Thyroid gland (tissue), 4 donors: ENCODE measurements around the gene METTL1. TPM values are rescaled to one million over a fixed set of nuclear protein-coding genes. Genes with fewer than 3 reads are reported as not detected.

ENCODE experiments used
- DNase-seq, 2 donors: peaks; one replicate each; pipeline ENCODE4 v3.0.0-alpha.2; 2019
- H3K27ac ChIP-seq, 3 donors: fragments of 200-600 bp; sonication (generic); 1 replicate in 2 of 3; 2 replicates in 1 of 3; pipeline ENCODE4 v1.5.1; 2016 to 2019; ENCODE audit warnings: mild to moderate bottlenecking in 1 of 3, moderate library complexity in 1 of 3
- H3K27me3 ChIP-seq: fragments of 200-600 bp; sonication (generic); one replicate; pipeline ENCODE4 v1.5.1; 2019
- H3K36me3 ChIP-seq, 2 donors: fragments of 200-600 bp; sonication (generic); one replicate each; pipeline ENCODE4 v1.5.1; 2016 to 2019
- H3K4me1 ChIP-seq, 2 donors: fragments of 200-600 bp; sonication (generic); one replicate each; pipeline ENCODE4 v1.5.1; 2017 to 2019
- H3K4me3 ChIP-seq, 3 donors: fragments of 200-600 bp; sonication (generic); replicated peaks in 1 of 3; 1 replicate in 2 of 3; 2 replicates in 1 of 3; pipeline ENCODE4 v1.5.1; 2016; ENCODE audit warnings: mild to moderate bottlenecking in 1 of 3
- H3K9me3 ChIP-seq: fragments of 200-600 bp; sonication (generic); one replicate; pipeline ENCODE4 v1.5.1; 2017
- CTCF ChIP-seq, 6 experiments: fragments of 200-600 bp in 3 of 6; fragments of 450-650 bp in 3 of 6; sonication (generic) in 3 of 6; IDR thresholded peaks; one replicate each; pipeline ENCODE4 v1.5.1; 2016 to 2019; ENCODE audit warnings: antibody characterized with exemption in 6 of 6, mild to moderate bottlenecking in 2 of 6, inconsistent platforms in 1 of 6, moderate library complexity in 1 of 6
- POLR2A ChIP-seq, 2 donors: fragments of 450-650 bp; IDR thresholded peaks; one replicate each; pipeline ENCODE4 v1.6.1; 2017; ENCODE audit warnings: antibody characterized with exemption in 2 of 2, mild to moderate bottlenecking in 2 of 2, moderate library complexity in 1 of 2
- WGBS, 2 donors: methylation state at CpG; one replicate each; pipeline ENCODE4 v1.1.5; 2017; 5-methylcytosine and 5-hydroxymethylcytosine counted together
- intact Hi-C: fragments of 100-400 bp; cut with DNase I; formaldehyde crosslinking; loops from one replicate; pipeline ENCODE4 v1.15.1; 2023
- microRNA-seq: library from miRNA; unstranded; fragments of <30 nt; microRNA quantifications from one replicate; pipeline ENCODE4, GENCODE V29; 2016
- small RNA-seq: library from RNA; depleted of rRNA; stranded (forward); fragments of <200 nt; gene quantifications from one replicate; pipeline ENCODE3, GENCODE V24; 2016
- total RNA-seq, 4 donors: library from RNA; depleted of rRNA; stranded (reverse); fragments of >200 nt; gene quantifications; one replicate each; pipeline ENCODE4 v1.2.3, GENCODE V29; 2016

Gene METTL1
- total RNA-seq, 4 donors from 2014 or later: 7.9 to 24.5 (median 13.1) TPM

DNA sequence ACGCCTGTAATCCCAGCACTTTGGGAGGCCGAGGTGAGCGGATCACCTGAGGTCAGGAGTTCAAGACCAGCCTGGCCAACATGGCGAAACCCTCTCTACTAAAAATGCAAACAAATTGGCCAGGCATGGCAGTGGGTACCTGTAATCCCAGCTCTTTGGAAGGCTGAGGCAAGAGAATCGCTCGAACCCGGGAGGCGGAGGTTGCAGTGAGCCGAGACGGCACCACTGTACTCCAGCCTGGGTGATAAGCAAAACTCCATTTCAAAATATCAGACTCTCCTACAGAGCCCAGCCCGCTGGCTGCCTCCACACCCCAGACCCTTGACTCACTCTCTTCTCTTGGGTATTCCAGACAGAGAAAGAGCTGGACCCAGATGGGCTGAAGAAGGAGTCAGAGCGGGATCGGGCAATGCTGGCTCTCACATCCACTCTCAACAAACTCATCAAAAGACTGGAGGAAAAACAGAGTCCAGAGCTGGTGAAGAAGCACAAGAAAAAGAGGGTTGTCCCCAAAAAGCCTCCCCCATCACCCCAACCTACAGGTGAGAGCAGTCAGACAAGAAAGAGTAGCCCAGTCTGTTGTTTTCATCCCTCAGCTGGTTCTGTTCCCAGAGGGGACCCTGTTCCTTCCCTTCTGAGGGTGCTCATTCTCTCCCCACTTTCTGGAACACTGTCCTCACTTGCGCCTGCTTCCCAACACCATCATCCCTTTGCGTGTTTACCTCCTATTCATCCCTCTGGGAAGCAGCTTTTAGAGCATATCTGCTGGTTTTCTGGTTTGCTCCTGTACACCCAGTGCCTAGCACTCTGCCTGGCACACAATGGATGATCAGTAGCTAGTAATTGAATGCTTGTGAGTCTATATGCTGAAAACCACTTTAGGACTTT is 53.0 kb downstream of the METTL1 start:
- Histone ChIP-seq H3K27ac (no peak overlapping the region), H3K27me3 (no peaks in the 10 kb centered on the region), H3K4me1 (no peaks in the 10 kb centered on the region), H3K4me3 (no peak overlapping the region), H3K9me3 (no peaks in the 10 kb centered on the region), H3K36me3 (peaks cover 48 to 50% of the 10 kb centered on the region in 2 donors)
- 97 to 98% methylated on average over 15 of the region's 15 CpGs for WGBS, 2 donors
- intact Hi-C loops: no loop called here
- no peak for DNase-seq
- TF ChIP-seq CTCF (IDR thresholded peaks at IDR 0.05) (no peak), POLR2A (IDR thresholded peaks at IDR 0.05) (no peak)

Small RNAs within 50 kb of the gene (microRNA-seq; reads per million reads assigned to microRNA genes)
- gene MIR6759: not detected

Small RNAs within 50 kb of the gene (small RNA-seq; reads per million reads assigned to genes)
- not detected for gene RNU6-1083P

Other genes starting within 250 kb of the METTL1 start
- 10 to 100 TPM; 18.9 to 59.7 (median 51.9) TPM for gene MBD6, start 249.3 kb downstream of the METTL1 start, total RNA-seq
- 100 to 1,000 TPM; 164 to 199 (median 193) TPM for gene DCTN2, start 224.9 kb downstream of the METTL1 start, total RNA-seq
- under 1 TPM; 0.34 to 0.67 (median 0.51) TPM for gene KIF5A, start 222.1 kb downstream of the METTL1 start, total RNA-seq
- 10 to 100 TPM; 29.6 to 82.6 (median 59.2) TPM for gene PIP4K2C, start 180.9 kb downstream of the METTL1 start, total RNA-seq
- gene DTX3, start 167.3 kb downstream of the METTL1 start, total RNA-seq: 10 to 100 TPM; 29.2 to 42.0 (median 33.9) TPM
- gene ARHGEF25, start 160.7 kb downstream of the METTL1 start, total RNA-seq: 10 to 100 TPM in 1 of 4 donors, 1 to 10 TPM in 3; 3.3 to 25.8 (median 3.9) TPM
- 1 to 10 TPM in 3 of 4 donors, under 1 TPM in 1; 0.88 to 7.9 (median 2.2) TPM for gene B4GALNT1, start 138.9 kb downstream of the METTL1 start, total RNA-seq
- 100 to 1,000 TPM; 262 to 393 (median 286) TPM for gene OS9, start 78.0 kb downstream of the METTL1 start, total RNA-seq
- gene AGAP2, start 33.4 kb downstream of the METTL1 start, total RNA-seq: 1 to 10 TPM in 1 of 4 donors, under 1 TPM in 3; 0.45 to 1.3 (median 0.80) TPM
- 100 to 1,000 TPM; 110 to 166 (median 137) TPM for gene TSPAN31, start 27.1 kb downstream of the METTL1 start, total RNA-seq
- gene CDK4, start 19.8 kb downstream of the METTL1 start, total RNA-seq: 100 to 1,000 TPM in 3 of 4 donors, 10 to 100 TPM in 1; 95.2 to 137 (median 113) TPM
- 10 to 100 TPM; 17.5 to 25.1 (median 21.4) TPM for gene MARCHF9, start 17.0 kb downstream of the METTL1 start, total RNA-seq
- gene CYP27B1, start 5.0 kb downstream of the METTL1 start, total RNA-seq: 10 to 100 TPM in 2 of 4 donors, 1 to 10 TPM in 2; 2.7 to 13.0 (median 10.0) TPM
- gene EEF1AKMT3, start 509 bp upstream of the METTL1 start, total RNA-seq: 10 to 100 TPM; 12.1 to 20.4 (median 16.5) TPM
- gene TSFM, start 10.7 kb upstream of the METTL1 start, total RNA-seq: 10 to 100 TPM; 19.4 to 32.0 (median 25.5) TPM
- gene AVIL, start 46.6 kb upstream of the METTL1 start, total RNA-seq: 10 to 100 TPM in 1 of 4 donors, 1 to 10 TPM in 3; 5.1 to 15.7 (median 7.8) TPM
- 100 to 1,000 TPM in 3 of 4 donors, 10 to 100 TPM in 1; 91.5 to 190 (median 138) TPM for gene CTDSP2, start 74.6 kb upstream of the METTL1 start, total RNA-seq
- 10 to 100 TPM in 3 of 4 donors, 1 to 10 TPM in 1; 1.9 to 13.4 (median 11.1) TPM for gene ATP23, start 169.5 kb upstream of the METTL1 start, total RNA-seq